CD4-positive, alpha-beta T cell treated with Interleukin-17A for 1 hour (primary cell): ENCODE results near the gene BAZ1A.

Experiments
- DNase-seq: peaks from one replicate; pipeline ENCODE4 v3.0.0-alpha.2; 2020

The BAZ1A gene

GRCh38 chr14:34875031-34875922 lies at the start of gene BAZ1A:
TSS of gene BAZ1A (minus strand) at chr14:34875360. CDS start at chr14:34874604, 756 bp downstream.
- DNase-seq = peak; percentile 80

- DNase-seq = no peak
These were observed 45.2 kb upstream of the BAZ1A start for GRCh38 chr14:34920339-34920738.

GRCh38 chr14:34913619-34914018 lies 38.5 kb upstream of the BAZ1A start:
- DNase-seq = no peak

DNA sequence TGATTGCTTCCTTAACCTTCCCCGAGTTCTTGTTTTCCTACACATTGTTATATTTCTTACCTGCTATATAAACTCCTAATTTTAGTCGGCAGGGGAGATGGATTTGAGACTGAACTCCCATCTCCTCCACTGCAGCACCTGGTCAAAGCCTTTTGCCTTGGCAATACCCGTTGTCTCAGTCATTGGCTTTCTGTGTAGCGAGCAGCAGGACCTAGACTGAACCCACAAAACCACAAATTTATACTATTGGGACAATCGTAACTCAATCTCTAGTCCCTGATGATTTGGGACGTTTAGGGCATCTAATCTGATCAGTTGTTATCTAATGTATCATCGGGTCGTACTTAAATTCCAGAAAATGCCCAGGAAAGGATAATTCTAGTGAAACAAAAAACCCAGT lies 37.8 kb upstream of the BAZ1A start:
- no peak for DNase-seq

DNA sequence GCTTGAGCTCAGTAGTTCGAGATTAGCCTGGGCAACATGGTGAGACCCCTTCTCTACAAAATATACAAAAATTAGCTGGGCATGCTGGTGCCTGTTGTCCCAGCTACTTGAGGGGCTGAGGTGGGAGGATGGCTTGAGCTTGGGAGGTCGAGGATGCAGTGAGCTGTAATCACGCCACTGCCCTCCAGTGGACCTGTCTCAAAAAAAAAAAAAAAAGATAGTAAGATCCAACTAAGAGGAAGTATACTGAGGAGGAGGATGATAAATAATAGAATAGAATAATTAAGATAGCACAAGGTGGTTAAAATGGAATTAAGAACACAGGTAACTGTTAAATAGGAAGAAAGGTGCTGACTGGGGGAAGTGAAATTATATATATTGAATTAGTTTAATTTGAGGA lies 37.0 kb upstream of the BAZ1A start:
- no peak for DNase-seq

DNA sequence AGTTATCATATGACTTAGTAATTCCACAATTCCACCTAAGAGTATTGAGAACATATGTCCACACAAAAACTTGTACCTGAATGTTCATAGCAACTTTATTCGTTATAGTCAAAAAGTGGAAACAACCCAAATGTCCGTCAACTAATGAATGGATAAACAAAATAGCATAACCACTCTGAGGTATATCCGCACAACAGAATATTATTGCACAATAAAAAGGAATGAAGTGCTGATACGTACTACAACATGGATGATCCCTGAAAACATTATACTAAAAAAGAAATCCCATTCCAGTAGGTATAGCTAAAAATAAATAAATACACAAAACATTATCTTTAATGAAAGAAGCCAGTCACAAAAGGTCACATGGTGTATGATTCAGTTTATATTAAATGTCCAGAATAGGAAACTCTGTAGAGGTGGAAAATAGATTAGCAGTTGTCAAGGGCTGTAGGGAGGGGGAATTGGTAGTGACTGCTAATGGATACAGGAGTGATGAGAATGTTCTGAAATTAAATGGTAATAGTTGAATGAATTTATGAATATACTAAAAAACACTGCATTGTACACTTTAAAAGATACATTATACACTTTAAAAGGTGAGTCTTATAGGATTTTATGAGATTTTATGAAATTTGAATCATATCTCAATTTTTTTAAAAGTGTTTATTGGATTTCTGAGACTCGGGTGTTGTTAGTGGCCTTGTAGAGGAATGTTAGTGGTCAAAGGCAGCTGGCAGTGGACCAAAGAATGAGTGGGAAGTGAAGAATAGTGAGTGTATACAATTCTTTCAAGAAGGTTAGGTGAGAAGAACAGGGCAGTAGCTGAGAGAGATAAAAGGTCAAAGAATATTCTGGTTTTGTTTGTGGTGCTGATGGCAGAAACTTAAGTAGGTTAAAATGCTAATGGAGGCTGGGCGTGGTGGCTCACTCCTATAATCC lies 36.3 kb upstream of the BAZ1A start:
- DNase-seq = no peak

GRCh38 chr14:34906287-34906686 lies 31.1 kb upstream of the BAZ1A start:
- no peak for DNase-seq

- no peak for DNase-seq
These were observed 20.1 kb upstream of the BAZ1A start for GRCh38 chr14:34895277-34895676.

DNA sequence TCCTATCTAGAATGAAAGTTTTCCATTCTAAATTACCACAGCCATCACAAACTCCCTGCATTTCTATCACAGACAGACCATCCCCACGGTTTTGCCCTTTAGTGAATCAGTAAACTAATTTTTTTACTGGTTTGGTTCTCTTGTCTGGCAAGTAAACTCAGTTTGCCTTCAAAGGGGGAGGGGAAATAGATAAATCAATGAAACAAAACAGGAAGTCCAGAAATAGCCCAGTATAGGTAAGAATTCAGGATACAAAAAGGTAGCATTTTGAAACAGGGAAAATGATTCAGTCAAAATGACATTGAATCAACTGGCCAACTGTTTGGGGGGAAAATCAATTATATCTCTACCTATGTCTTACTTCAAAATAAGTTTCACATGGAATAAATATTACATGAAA lies 15.8 kb upstream of the BAZ1A start:
- no peak for DNase-seq

DNA sequence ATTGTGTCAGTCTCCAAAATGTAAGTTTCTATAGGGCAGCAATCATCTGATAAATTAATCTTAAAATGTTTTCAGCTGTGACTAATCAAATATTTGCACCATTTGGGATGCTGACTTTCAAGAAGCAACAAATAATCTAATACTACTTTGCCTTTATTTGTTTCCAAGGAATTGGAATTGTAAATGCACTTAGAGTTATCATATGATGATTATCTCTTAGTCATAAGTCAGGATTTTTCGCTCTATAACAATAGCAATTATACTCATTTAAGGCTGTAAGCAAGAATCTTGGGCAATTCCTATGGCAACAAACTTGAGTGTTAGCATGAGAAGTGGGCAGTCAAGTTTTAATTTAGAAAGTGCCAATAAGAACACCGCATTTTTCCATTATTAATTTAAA lies 13.0 kb upstream of the BAZ1A start:
- no peak for DNase-seq

- DNase-seq = no peak
These were observed 8.8 kb upstream of the BAZ1A start for GRCh38 chr14:34883954-34884353.

GRCh38 chr14:34874386-34875030 lies 652 bp downstream of the BAZ1A start:
- DNase-seq = no peak

- DNase-seq = peak; percentile 87
These were observed 1.4 kb downstream of the BAZ1A start for GRCh38 chr14:34873589-34874385.

GRCh38 chr14:34872822-34873588 lies 2.2 kb downstream of the BAZ1A start:
- no peak for DNase-seq

- DNase-seq = no peak
These were observed 8.0 kb downstream of the BAZ1A start for GRCh38 chr14:34867199-34867598.

DNA sequence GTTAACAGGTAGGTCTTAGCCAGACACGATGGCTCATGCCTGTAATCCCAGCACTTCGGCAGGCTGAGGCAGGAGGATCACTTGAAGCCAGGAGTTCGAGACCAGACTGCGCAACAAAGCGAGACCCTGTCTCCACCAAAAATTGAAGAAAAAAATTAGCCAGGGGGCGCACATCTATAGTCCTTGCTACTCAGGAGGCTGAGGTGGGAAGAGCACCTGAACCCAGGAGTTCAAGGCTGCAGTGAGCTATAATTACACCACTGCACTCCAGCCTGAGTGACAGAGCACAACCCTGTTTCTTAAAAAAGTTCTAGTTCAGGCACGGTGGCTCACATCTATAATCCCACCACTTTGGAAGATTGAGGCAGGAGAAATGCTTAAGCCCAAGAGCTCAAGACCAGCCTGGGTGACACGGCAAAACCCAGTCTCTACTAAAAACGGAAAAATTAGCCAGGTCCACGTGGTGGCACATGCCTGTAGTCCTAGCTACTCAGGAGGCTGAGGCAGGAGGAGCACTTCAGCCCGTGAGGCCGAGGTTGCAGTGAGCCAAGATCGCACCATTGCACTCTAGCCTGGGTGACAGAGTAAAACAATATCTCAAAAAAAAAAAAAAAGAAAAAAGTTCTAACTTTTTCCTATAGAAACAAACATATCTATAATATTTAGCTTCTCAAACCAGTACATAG lies 9.1 kb downstream of the BAZ1A start:
- DNase-seq = no peak

- no peak for DNase-seq
These were observed 11.3 kb downstream of the BAZ1A start for GRCh38 chr14:34863844-34864243.

DNA sequence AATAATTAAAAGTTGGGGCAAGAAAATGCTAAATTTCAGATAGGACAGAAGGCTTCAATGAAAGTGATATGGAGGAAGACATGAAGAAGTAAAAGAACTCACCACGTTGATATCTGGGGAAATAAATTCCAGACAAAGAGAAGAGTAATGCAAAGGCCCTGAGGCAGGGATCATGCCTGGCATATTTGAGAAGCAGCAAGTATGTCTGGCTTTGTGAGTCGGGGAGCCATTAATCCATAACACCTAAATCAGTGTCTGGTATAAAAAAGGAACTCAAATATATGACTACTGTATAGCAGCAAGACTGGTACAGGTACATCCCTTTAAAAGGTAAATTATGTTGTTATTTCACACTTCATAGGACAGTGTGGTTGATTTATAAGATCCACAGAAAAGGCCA lies 16.4 kb downstream of the BAZ1A start:
- DNase-seq = no peak

DNA sequence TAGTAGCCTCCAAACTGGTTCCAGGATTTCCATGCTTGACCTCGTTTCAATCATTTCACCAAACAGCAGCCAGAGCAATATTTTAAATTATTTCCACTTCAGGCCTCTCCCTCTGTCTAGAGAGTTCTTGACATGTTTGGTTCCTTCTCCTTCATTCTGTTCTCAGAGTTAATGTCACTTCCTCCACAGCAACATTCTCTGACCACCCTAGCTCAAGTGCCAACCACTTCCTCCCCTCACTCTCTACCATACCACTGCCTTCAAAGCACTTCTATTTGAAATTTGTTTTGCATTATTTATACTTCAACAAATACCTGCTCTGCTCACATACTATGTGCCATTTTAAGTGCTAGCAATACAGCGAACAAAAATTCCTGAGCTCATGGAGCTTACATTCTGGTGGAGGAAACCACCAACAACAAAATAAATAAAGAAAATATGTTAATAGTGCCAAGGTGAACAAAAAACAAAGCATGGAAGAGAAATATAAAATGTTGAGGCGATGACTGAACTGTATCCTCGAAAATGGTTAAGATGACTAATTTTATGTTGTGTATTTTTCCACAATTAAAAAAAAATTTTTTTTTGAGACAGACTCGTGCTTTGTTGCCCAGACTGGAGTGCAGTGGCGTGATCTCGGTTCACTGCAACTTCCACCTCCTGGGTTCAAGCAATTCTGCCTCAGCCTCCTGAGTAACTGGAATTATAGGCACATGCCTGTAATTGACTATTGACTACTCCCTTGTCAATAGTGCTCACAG lies 17.3 kb downstream of the BAZ1A start:
- peak; percentile 58 for DNase-seq

GRCh38 chr14:34853041-34853440 lies 22.1 kb downstream of the BAZ1A start:
- no peak for DNase-seq
